ENCODE data around the gene SF3B6. TPM values are rescaled to one million over a fixed set of nuclear protein-coding genes. Genes with fewer than 3 reads are reported as not detected.
"Not testable (repeated sequence)": the region's sequence is repeated elsewhere in the genome, so short reads cannot be mapped to it uniquely, and the experiment has no call there.

SF3B6 gene
- total RNA-seq, 1 donor from 2014 or later, result 58.2 TPM

- ATAC-seq; intact Hi-C loops (cut with micrococcal nuclease); DNase-seq: not testable (repeated sequence)
Measured at GRCh38 chr2:24100732-24101131, 24.6 kb upstream of the SF3B6 start.

GRCh38 chr2:24095171-24095677 lies 19.1 kb upstream of the SF3B6 start:
- intact Hi-C loops (cut with micrococcal nuclease); DNase-seq; ATAC-seq: not testable (repeated sequence)

- DNase-seq; intact Hi-C loops (cut with micrococcal nuclease); ATAC-seq: not testable (repeated sequence)
Measured at GRCh38 chr2:24093270-24093669, 17.1 kb upstream of the SF3B6 start.

GRCh38 chr2:24088821-24089359 lies 12.8 kb upstream of the SF3B6 start:
- ATAC-seq (no peak), DNase-seq (no peak)
- intact Hi-C loops (cut with micrococcal nuclease), result no loop called here

GRCh38 chr2:24087032-24087431 lies 10.9 kb upstream of the SF3B6 start:
- DNase-seq, result no peak
- intact Hi-C loops (cut with micrococcal nuclease), result no loop called here
- ATAC-seq, result no peak

- no peak for ATAC-seq
- intact Hi-C loops (cut with micrococcal nuclease), result no loop called here
- DNase-seq, result no peak
Measured at GRCh38 chr2:24086241-24086640, 10.1 kb upstream of the SF3B6 start.

- intact Hi-C loops (cut with micrococcal nuclease), result no loop called here
- peak; percentile 3 for ATAC-seq
- DNase-seq, result no peak
Measured at GRCh38 chr2:24085200-24085489, 9.0 kb upstream of the SF3B6 start.

- peak; percentile 95 for DNase-seq
- intact Hi-C loops (cut with micrococcal nuclease), result no loop called here
- ATAC-seq, result peak; percentile 96
Measured at GRCh38 chr2:24084386-24085199, 8.5 kb upstream of the SF3B6 start, which contains the start of gene TP53I3. Gene TP53I3, minus strand, starts transcription at chr2:24084834. Its CDS starts 508 bp downstream, at chr2:24084326.

- DNase-seq, result peak; percentile 82
- intact Hi-C loops (cut with micrococcal nuclease), result no loop called here
- ATAC-seq, result peak; percentile 73
Measured at GRCh38 chr2:24083567-24084385, 7.7 kb upstream of the SF3B6 start.

- ATAC-seq (no peak), DNase-seq (no peak)
- intact Hi-C loops (cut with micrococcal nuclease), result no loop called here
Measured at GRCh38 chr2:24082787-24083566, 6.9 kb upstream of the SF3B6 start.

- ATAC-seq (no peak), DNase-seq (no peak)
- intact Hi-C loops (cut with micrococcal nuclease), result no loop called here
Measured at GRCh38 chr2:24080701-24081100, 4.6 kb upstream of the SF3B6 start.

- DNase-seq, result no peak
- ATAC-seq, result no peak
- intact Hi-C loops (cut with micrococcal nuclease), result no loop called here
Measured at GRCh38 chr2:24077879-24078278, 1.8 kb upstream of the SF3B6 start.

GRCh38 chr2:24077535-24077877 lies 1.4 kb upstream of the SF3B6 start:
- no peak for DNase-seq
- intact Hi-C loops (cut with micrococcal nuclease), result no loop called here
- ATAC-seq, result no peak

- peak; percentile 2 for ATAC-seq
- intact Hi-C loops (cut with micrococcal nuclease), result no loop called here
Measured at GRCh38 chr2:24076849-24077534, 866 bp upstream of the SF3B6 start.

GRCh38 chr2:24075259-24075658 lies 867 bp downstream of the SF3B6 start:
- intact Hi-C loops (cut with micrococcal nuclease), result no loop called here
- DNase-seq (no peak), ATAC-seq (no peak)

More at GRCh38 chr2:24076849-24077534, 866 bp upstream of the SF3B6 start:
- no peak for DNase-seq

GRCh38 chr2:24073816-24074215 lies 2.3 kb downstream of the SF3B6 start:
- intact Hi-C loops (cut with micrococcal nuclease), result no loop called here
- no peak for DNase-seq
- no peak for ATAC-seq

- intact Hi-C loops (cut with micrococcal nuclease), result no loop called here
- ATAC-seq, result no peak
Measured at GRCh38 chr2:24072259-24072658, 3.9 kb downstream of the SF3B6 start.

GRCh38 chr2:24065341-24065740 lies 10.8 kb downstream of the SF3B6 start:
- intact Hi-C loops (cut with micrococcal nuclease), result no loop called here
- no peak for DNase-seq
- no peak for ATAC-seq

More at GRCh38 chr2:24072259-24072658, 3.9 kb downstream of the SF3B6 start:
- DNase-seq, result no peak

All from left ventricle myocardium superior (tissue), 1 donor.